HL-60 (cell line): ENCODE data around the gene MSH2.

Experiments
- DNase-seq, 2 experiments: peaks; one replicate each; pipeline ENCODE4 v3.0.0-alpha.2; 2010 to 2020; ENCODE audit warnings: low read depth in 1 of 2, low spot score in 1 of 2
- H3K27ac ChIP-seq: fragments of 250-450 bp; sonication (Bioruptor Pico); replicated peaks from 2 replicates; pipeline ENCODE4 v1.5.1; 2020; ENCODE audit warnings: mild to moderate bottlenecking, moderate library complexity
- H3K27me3 ChIP-seq: fragments of 250-450 bp; sonication (Bioruptor Pico); 2 replicates; pipeline ENCODE4 v1.5.1; 2021; ENCODE audit warnings: mild to moderate bottlenecking, moderate library complexity; ENCODE audit not compliant: insufficient read depth, poor library complexity, severe bottlenecking
- H3K4me3 ChIP-seq: replicated peaks from 2 replicates; pipeline ENCODE4 v1.5.1; 2011; ENCODE audit warnings: mild to moderate bottlenecking, control low read depth, low read length; ENCODE audit not compliant: insufficient read depth
- CTCF ChIP-seq: IDR thresholded peaks from one replicate; pipeline ENCODE4 v1.5.1; 2011; ENCODE audit warnings: low read length, control low read depth, inconsistent platforms; ENCODE audit not compliant: insufficient read depth
- GABPA ChIP-seq: IDR thresholded peaks from 2 replicates; pipeline ENCODE4 v1.6.1; 2012; ENCODE audit warnings: low read depth
- POLR2AphosphoS5 ChIP-seq: IDR thresholded peaks from 2 replicates; pipeline ENCODE4 v1.6.1; 2012; ENCODE audit warnings: low read depth
- REST ChIP-seq: IDR thresholded peaks from 2 replicates; pipeline ENCODE4 v1.6.1; 2012; ENCODE audit warnings: low read depth; ENCODE audit not compliant: insufficient replicate concordance
- SPI1 ChIP-seq: IDR thresholded peaks from 2 replicates; pipeline ENCODE4 v1.6.1; 2012; ENCODE audit warnings: low read depth, mild to moderate bottlenecking, borderline replicate concordance

The MSH2 gene

GRCh38 chr2:47459021-47459420 lies 56.1 kb downstream of the MSH2 start:
- DNase-seq = no peak
- Histone ChIP-seq H3K4me3 (no peak overlapping the region), H3K27me3 (no peaks in the 10 kb centered on the region), H3K27ac (no peak overlapping the region)
- TF ChIP-seq POLR2AphosphoS5 = no peak
- no peak for TF ChIP-seq SPI1
- no peak for TF ChIP-seq GABPA
- TF ChIP-seq CTCF = no peak
- no peak for TF ChIP-seq REST

DNA sequence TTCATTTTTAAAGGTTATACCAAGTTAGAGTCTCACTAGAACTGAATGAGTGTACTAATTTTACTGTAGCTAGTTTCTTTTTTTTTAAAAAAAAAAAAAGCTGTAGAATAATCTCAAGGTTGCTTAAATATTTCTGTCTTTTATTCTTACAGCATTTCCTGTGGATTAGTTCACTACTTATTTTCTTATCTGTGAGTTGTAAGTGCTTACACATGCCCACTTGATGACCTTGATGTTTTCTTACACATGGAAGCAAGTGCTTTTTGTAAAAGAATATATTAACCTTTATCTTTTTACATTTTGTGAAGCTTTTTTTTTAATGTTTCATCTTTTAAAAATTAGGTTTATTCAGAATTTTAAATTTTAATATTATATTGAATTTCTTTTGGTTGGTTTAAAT lies 57.8 kb downstream of the MSH2 start:
- no peak overlapping the region for H3K27ac ChIP-seq
- no peak for DNase-seq
- TF ChIP-seq REST (no peak), SPI1 (no peak), CTCF (no peak), POLR2AphosphoS5 (no peak), GABPA (no peak)

DNA sequence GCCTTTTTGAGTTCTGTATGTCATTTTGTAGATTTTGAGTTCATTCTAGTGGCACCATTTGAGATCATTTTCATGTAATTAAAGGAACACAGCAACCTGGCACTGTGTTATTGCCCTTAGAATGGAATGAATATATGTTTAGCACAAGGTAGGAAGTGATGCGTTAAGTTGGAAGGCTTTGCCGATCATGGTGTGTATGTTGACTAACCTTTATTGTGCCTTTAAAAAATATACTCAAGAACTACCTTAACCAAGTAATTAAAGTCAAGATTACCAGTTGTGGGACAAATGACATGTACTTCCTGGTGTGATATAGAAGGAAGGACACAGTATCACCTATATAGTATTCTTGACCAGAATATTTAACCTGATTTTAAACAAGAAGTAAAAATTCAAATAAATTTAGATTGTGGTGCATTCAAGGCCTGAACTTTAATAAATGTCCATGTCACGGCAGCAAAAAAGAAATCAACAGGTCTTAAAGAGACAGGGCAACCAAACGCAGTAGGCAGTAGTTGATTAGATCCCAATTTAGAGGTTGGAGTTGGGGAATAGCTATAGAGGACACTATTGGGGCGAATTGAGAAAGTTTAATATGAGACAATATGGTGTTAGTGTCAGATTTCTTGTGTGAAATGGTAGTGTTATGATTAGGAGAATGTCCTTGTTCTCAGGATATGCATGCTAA lies 68.6 kb downstream of the MSH2 start:
- no peak for DNase-seq
- TF ChIP-seq REST = no peak
- TF ChIP-seq POLR2AphosphoS5 = no peak
- no peak for TF ChIP-seq CTCF
- no peak for TF ChIP-seq GABPA
- no peak for TF ChIP-seq SPI1
- Histone ChIP-seq H3K4me3 (no peak overlapping the region), H3K27me3 (no peaks in the 10 kb centered on the region), H3K27ac (no peak overlapping the region)

More for the DNA sequence above, 57.8 kb downstream of the MSH2 start:
- H3K27me3 ChIP-seq = no peaks in the 10 kb centered on the region
- no peak overlapping the region for H3K4me3 ChIP-seq
